NCI-H1436 (cell line): ENCODE results near the gene LIPC.

Experiments used
- DNase-seq: peaks from one replicate; lab custom pipeline; 2025; lab: John Stamatoyannopoulos, UW

The LIPC gene

GRCh38 chr15:58475573-58476524, 44.1 kb downstream of the LIPC start:
- DNase-seq = peak; percentile 73

- no peak for DNase-seq
Observed at GRCh38 chr15:58476525-58477162, 44.9 kb downstream of the LIPC start.

- peak; percentile 21 for DNase-seq
Observed at GRCh38 chr15:58477170-58477569, 45.4 kb downstream of the LIPC start.

- DNase-seq = no peak
Observed at GRCh38 chr15:58478035-58478434, 46.2 kb downstream of the LIPC start.

- no peak for DNase-seq
Observed at GRCh38 chr15:58478579-58478978, 46.8 kb downstream of the LIPC start.

- no peak for DNase-seq
Observed at GRCh38 chr15:58479941-58480340, 48.1 kb downstream of the LIPC start.

GRCh38 chr15:58483376-58483775, 51.6 kb downstream of the LIPC start:
- no peak for DNase-seq

GRCh38 chr15:58484791-58485600, 53.2 kb downstream of the LIPC start:
- no peak for DNase-seq

GRCh38 chr15:58486062-58486461, 54.3 kb downstream of the LIPC start:
- DNase-seq = no peak

GRCh38 chr15:58486564-58486963, 54.8 kb downstream of the LIPC start:
- DNase-seq = no peak

GRCh38 chr15:58487041-58487723, 55.4 kb downstream of the LIPC start:
- DNase-seq = no peak

- no peak for DNase-seq
Observed at GRCh38 chr15:58487724-58488120, 55.9 kb downstream of the LIPC start.

GRCh38 chr15:58489289-58490085, 57.7 kb downstream of the LIPC start:
- DNase-seq = no peak

GRCh38 chr15:58490086-58490887, 58.5 kb downstream of the LIPC start:
- DNase-seq = no peak

- DNase-seq = no peak
Observed at GRCh38 chr15:58490888-58491473, 59.2 kb downstream of the LIPC start.

- no peak for DNase-seq
Observed at GRCh38 chr15:58491499-58492202, 59.9 kb downstream of the LIPC start.

GRCh38 chr15:58492661-58493397, 61.0 kb downstream of the LIPC start:
- DNase-seq = no peak

GRCh38 chr15:58494567-58494966, 62.8 kb downstream of the LIPC start:
- DNase-seq = no peak
